PC-3 (cell line): Measurements from ENCODE around the gene AK1. TPM values are rescaled to one million over a fixed set of nuclear protein-coding genes. Genes with fewer than 3 reads are reported as not detected.

Source experiments
- ATAC-seq: fragments of 200-7000 bp; cut with Tn5 transposase; 2 replicates; pipeline ENCODE4 v1.9.1; 2020; ENCODE audit warnings: mild to moderate bottlenecking, moderate library complexity
- BruUV-seq: library from RNA; stranded (reverse); fragments of 400-500 nt; replicated peaks from 2 replicates; lab custom pipeline; 2021; lab: Mats Ljungman, UMichigan
- CTCF ChIA-PET: fragments of 300-600 bp; sonication (Branson Sonifier 250); formaldehyde crosslinking; loops from one replicate; lab custom pipeline; 2022; ENCODE audit warnings: antibody characterized with exemption; lab: Charles Lee
- POLR2A ChIA-PET: fragments of 300-600 bp; sonication (Branson Sonifier 250); formaldehyde crosslinking; loops from one replicate; lab custom pipeline; 2022; ENCODE audit warnings: antibody characterized with exemption; ENCODE audit not compliant: unreplicated experiment; lab: Charles Lee
- DNase-seq: peaks from one replicate; pipeline ENCODE4 v3.0.0-alpha.2; 2015
- H2AFZ ChIP-seq: fragments of 300-600 bp; sonication (generic); 2 replicates; pipeline ENCODE4 v1.6.0; 2016; ENCODE audit warnings: antibody characterized with exemption, low read length
- H3F3A ChIP-seq: fragments of 300-600 bp; sonication (generic); one replicate; pipeline ENCODE4 v1.6.0; 2017; ENCODE audit warnings: antibody characterized with exemption, low read length, control low read depth, mild to moderate bottlenecking; ENCODE audit not compliant: unreplicated experiment
- H3K27ac ChIP-seq: fragments of 300-600 bp; sonication (generic); 2 replicates; pipeline ENCODE4 v1.5.1; 2016; ENCODE audit warnings: mild to moderate bottlenecking, low read length
- H3K27me3 ChIP-seq: fragments of 300-600 bp; sonication (generic); 2 replicates; pipeline ENCODE4 v1.6.1; 2016; ENCODE audit warnings: low read length, mixed read lengths
- H3K36me3 ChIP-seq: fragments of 300-600 bp; sonication (generic); 2 replicates; pipeline ENCODE4 v1.6.1; 2016; ENCODE audit warnings: low read depth, mixed run types, low read length, mixed read lengths
- H3K4me1 ChIP-seq: fragments of 300-600 bp; sonication (generic); 2 replicates; pipeline ENCODE4 v1.5.1; 2016; ENCODE audit warnings: low read length; ENCODE audit not compliant: insufficient read depth
- H3K4me2 ChIP-seq: fragments of 300-600 bp; sonication (generic); 2 replicates; pipeline ENCODE4 v1.6.0; 2016; ENCODE audit warnings: low read length
- H3K4me3 ChIP-seq: fragments of 300-600 bp; sonication (generic); 2 replicates; pipeline ENCODE4 v1.5.1; 2016; ENCODE audit warnings: mild to moderate bottlenecking, low read length, mixed read lengths
- H3K79me2 ChIP-seq: fragments of 300-600 bp; sonication (generic); 2 replicates; pipeline ENCODE4 v1.6.1; 2017; ENCODE audit warnings: low read length, mixed read lengths
- H3K9ac ChIP-seq: fragments of 300-600 bp; sonication (generic); 2 replicates; pipeline ENCODE4 v1.6.0; 2016; ENCODE audit warnings: mild to moderate bottlenecking, low read length
- H3K9me2 ChIP-seq: fragments of 300-600 bp; sonication (generic); replicated peaks from 2 replicates; pipeline ENCODE4 v1.6.1; 2016; ENCODE audit warnings: mixed run types, low read length, mixed read lengths
- H3K9me3 ChIP-seq: fragments of 300-600 bp; sonication (generic); 2 replicates; pipeline ENCODE4 v1.6.1; 2016; ENCODE audit warnings: low read length, mixed read lengths
- H4K20me1 ChIP-seq: fragments of 300-600 bp; sonication (generic); 2 replicates; pipeline ENCODE4 v1.6.1; 2016; ENCODE audit warnings: low read length, mixed read lengths
- CTCF ChIP-seq: fragments of 300-600 bp; sonication (generic); conservative IDR thresholded peaks from 2 replicates; pipeline ENCODE4 v1.5.1; 2017; ENCODE audit warnings: antibody characterized with exemption, low read depth, mild to moderate bottlenecking, low read length
- EZH2 ChIP-seq: fragments of 300-600 bp; sonication (generic); IDR thresholded peaks from one replicate; pipeline ENCODE4 v1.6.1; 2017; ENCODE audit warnings: antibody characterized with exemption, mild to moderate bottlenecking, low read length; ENCODE audit not compliant: unreplicated experiment
- EZH2phosphoT487 ChIP-seq: fragments of 300-600 bp; sonication (generic); IDR thresholded peaks from 2 replicates; pipeline ENCODE4 v1.6.1; 2018; ENCODE audit warnings: mild to moderate bottlenecking, antibody characterized with exemption, low read length, borderline replicate concordance
- intact Hi-C: fragments of 100-400 bp; cut with micrococcal nuclease; formaldehyde crosslinking; loops from 2 replicates; pipeline ENCODE4 v1.9.0; 2023
- total RNA-seq: library from RNA; depleted of rRNA; stranded (reverse); fragments of >200 nt; gene quantifications from 2 replicates; pipeline ENCODE4 v1.2.3, GENCODE V29; 2014

The AK1 gene
- total RNA-seq, 1 experiment from 2014 or later: 79.1 TPM

GRCh38 chr9:127912296-127912695, 34.8 kb upstream of the AK1 start:
- no peak overlapping the region for H3K4me2 ChIP-seq
- H3K27ac ChIP-seq: no peak overlapping the region
- ATAC-seq (no peak), DNase-seq (no peak)
- no peaks in the 10 kb centered on the region for H3K27me3 ChIP-seq
- H3K9me3 ChIP-seq: no peaks in the 10 kb centered on the region
- peaks cover 15% of the 10 kb centered on the region; the same call in 1 of the 2 replicates for H3K4me1 ChIP-seq
- ChIA-PET CTCF (no interaction called here), POLR2A (no interaction called here)
- intact Hi-C loops: loop anchor here (5.0 to 10.0 kb wide), 2 partner anchors 110 to 337 kb away; partner anchors contain the start of gene FPGS
- H3K4me3 ChIP-seq: no peak overlapping the region
- no peak overlapping the region for H3K9ac ChIP-seq
- no peak for TF ChIP-seq CTCF
- TF ChIP-seq EZH2phosphoT487: no peak
- TF ChIP-seq EZH2: no peak
- no peaks in the 10 kb centered on the region for H3F3A ChIP-seq
- BruUV-seq: no TSS peak
- no peaks in the 10 kb centered on the region for H3K9me2 ChIP-seq
- H3K79me2 ChIP-seq: peaks cover 19% of the 10 kb centered on the region
- H4K20me1 ChIP-seq: no peaks in the 10 kb centered on the region
- no peaks in the 10 kb centered on the region for H3K36me3 ChIP-seq
- H2AFZ ChIP-seq: no peak overlapping the region

- intact Hi-C loops: loop anchor here (5.0 to 10.0 kb wide), 2 partner anchors 108 to 336 kb away; partner anchors contain the start of gene FPGS
- no peak overlapping the region for H2AFZ ChIP-seq
These were observed 33.2 kb upstream of the AK1 start for GRCh38 chr9:127910613-127911205.

More at GRCh38 chr9:127910613-127911205, 33.2 kb upstream of the AK1 start:
- Histone ChIP-seq H3K27ac (no peak overlapping the region), H3K4me2 (no peak overlapping the region), H3K9me3 (no peaks in the 10 kb centered on the region), H3F3A (no peaks in the 10 kb centered on the region), H3K4me3 (no peak overlapping the region), H3K36me3 (no peaks in the 10 kb centered on the region), H4K20me1 (no peaks in the 10 kb centered on the region), H3K9ac (no peak overlapping the region), H3K27me3 (no peaks in the 10 kb centered on the region), H3K79me2 (peaks cover 9% of the 10 kb centered on the region; the same call in 1 of the 2 replicates), H3K9me2 (no peaks in the 10 kb centered on the region), H3K4me1 (peaks cover 6% of the 10 kb centered on the region; the same call in 1 of the 2 replicates)
- TF ChIP-seq CTCF (peak; percentile 41; the same call in 1 of the 2 replicates), EZH2 (no peak), EZH2phosphoT487 (no peak)
- DNase-seq: no peak
- POLR2A ChIA-PET: interaction anchor here (0.6 kb wide), 2 partner anchors 11 to 1503 kb away, joined by 3 to 12 read pairs; partner anchors contain the start of gene ST6GALNAC6
- CTCF ChIA-PET: no interaction called here
- BruUV-seq: no TSS peak
- peak; percentile 17; the same call in 1 of the 2 replicates for ATAC-seq
